ENCODE results near the gene ABCF1.

Gene ABCF1

DNA sequence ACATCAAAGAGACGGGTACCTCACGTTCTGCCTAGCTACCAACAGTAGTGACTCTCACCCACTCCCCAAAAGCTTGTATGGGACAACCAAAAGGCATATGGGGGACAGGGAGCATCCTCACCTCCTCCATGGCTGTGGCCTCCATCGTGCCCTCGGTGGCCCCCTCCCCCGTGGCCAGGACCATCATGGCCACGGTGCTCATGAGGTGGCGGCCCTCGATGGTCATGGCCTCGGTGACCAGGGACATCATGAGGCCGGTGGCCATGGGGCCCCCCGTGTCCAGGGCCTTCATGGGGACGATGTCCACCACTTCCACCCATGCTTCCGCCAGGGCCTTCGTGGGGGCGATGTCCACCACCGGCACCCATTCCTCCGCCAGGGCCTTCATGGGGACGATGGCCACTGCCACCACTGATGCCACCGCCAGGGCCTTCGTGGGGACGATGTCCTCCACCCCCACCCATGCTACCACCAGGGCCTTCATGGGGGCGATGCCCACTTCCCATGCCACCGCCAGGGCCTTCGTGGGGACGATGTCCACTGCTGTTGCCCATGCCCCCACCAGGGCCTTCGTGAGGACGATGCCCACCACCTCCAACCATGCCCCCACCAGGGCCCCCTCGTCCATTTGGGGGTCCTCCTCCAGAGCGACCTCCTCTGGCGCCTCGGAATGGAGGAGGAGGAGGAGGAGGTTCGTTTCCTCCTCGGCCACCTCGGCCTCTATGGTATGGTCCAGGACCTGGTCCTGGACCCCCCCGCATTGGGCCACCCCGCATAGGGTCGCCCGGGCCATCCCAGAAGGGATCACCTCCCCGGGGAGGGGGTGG lies 30.8 kb downstream of the ABCF1 start:
- no peak for DNase-seq

DNA sequence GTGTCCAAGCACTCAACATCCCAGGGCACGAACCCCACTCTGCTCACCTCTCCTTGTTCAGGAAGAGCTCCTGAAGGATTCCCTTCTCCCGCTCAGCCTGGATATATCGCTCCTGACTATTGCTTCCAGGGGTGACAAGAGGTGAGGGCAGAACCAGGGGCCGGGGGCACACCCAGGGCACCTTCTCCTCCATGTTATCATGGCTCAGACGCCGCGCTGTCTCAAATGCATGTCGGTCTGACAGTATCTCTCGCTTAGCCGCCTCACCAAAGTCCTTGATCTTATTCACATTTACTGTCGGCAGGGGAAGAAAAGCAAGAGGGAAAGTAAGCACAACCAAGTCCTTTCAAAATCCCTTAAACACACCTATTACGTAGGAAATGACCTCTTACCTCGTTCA lies 32.7 kb downstream of the ABCF1 start:
- DNase-seq = no peak

DNA sequence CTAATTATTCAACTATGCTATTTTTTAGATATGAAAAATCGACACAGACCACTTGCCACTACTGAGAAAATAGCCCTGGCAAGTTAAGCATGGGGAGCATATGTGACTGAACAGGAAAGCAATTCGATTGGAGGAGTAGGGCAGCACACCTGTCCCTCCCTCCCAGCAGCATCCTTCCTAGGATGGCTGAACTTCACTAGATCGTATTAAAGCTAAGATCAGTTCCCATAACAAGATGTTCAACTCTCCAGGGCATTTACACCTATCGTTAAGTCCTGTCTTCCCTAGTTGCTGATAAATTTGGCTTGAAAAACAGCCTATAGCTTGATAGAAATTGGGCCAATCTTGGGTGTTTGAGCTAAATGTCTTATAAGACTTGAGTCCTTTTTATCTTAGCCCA lies 38.8 kb downstream of the ABCF1 start:
- DNase-seq = no peak

DNA sequence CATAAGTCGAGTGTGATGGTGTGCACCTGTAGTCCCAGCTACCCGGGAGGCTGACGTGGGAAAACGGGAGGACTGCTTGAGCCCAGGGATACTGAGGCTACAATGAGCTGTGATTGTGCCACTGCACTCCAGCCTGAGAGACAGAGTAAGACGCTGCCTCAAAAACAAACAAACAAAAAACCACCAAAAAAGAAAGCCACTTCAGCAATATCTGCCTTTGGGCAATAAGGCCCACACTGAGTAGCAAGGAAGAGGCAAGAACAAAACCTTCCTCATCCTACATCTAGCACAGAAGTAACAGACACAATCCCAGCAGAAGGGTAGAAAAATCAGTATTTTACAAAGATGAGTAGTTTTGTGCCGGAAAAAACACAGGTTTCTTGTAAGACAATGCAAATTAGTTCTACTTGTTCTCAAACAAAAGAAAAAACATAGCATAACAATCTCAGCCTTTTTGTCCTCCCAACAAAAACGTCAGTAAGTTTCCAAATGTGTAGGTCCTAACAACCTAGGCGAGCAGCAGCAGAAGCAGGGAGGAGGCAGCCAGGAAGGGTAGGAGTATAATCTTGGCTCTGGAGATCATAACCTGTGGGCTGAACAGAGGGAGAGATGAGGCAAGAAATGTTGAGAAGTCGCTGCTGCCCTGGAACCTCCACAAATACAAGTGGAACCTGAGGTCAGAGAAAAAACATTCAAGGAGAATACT lies 40.1 kb downstream of the ABCF1 start:
- DNase-seq = no peak

DNA sequence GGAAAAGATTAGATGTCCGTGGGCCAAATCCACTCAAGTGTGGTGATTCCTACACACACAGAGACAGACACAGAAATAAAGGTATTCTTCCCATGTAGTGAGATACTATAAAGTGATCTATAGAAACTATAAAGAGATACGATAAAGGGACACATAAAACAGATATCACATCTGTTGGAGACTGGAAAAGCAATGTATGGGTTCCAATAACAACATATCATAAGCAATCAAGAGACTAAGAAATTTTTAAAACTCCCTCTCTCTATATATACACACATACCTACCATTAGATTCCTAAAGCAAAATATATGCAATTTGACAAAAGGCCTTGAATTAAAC lies 40.6 kb downstream of the ABCF1 start:
- no peak for DNase-seq

DNA sequence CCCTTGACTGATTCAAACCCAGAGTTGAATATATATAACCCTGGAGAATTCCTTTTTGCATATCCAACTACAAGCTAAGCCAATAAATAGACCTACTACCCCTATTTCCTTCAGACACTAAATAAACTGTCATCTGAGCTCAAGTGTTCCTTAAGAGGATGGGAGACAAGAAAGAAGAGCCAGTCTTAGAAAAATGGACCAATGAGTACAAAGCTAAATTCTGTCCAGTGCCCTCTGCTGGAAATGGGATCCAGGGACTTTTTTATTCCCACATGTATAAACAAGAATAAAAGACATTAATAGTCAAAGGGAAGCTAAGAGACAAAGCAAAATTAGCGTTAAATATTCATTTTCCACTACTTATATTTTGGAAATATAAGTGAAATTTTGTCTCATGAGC lies 41.0 kb downstream of the ABCF1 start:
- peak; percentile 42 for DNase-seq

DNA sequence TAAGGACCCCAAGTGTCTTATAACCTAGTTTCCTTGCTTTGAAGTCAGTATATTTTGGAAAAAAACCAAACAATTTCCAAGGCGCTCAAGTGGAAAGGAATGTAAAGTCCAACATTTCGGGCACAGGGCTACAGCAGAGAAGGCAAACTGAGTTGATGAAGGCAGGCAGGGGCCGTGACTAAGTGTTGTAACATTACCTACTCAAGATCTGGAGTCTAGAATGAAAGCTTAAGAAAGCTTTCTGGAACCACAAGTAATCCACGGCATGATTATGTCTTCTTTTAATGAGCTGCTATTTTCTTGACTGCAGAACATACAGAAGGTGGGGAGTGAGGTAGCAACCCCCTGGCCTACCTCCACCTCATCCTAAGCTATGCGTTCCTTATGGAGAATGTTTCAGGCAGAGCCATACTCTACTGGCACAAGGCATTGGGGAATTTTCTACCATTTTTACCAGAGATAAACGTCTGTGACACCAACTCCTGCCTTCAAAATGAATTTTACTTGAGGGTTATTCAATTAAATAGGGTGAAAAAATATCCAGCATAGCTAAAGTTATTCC lies 41.5 kb downstream of the ABCF1 start:
- DNase-seq = peak; percentile 61

DNA sequence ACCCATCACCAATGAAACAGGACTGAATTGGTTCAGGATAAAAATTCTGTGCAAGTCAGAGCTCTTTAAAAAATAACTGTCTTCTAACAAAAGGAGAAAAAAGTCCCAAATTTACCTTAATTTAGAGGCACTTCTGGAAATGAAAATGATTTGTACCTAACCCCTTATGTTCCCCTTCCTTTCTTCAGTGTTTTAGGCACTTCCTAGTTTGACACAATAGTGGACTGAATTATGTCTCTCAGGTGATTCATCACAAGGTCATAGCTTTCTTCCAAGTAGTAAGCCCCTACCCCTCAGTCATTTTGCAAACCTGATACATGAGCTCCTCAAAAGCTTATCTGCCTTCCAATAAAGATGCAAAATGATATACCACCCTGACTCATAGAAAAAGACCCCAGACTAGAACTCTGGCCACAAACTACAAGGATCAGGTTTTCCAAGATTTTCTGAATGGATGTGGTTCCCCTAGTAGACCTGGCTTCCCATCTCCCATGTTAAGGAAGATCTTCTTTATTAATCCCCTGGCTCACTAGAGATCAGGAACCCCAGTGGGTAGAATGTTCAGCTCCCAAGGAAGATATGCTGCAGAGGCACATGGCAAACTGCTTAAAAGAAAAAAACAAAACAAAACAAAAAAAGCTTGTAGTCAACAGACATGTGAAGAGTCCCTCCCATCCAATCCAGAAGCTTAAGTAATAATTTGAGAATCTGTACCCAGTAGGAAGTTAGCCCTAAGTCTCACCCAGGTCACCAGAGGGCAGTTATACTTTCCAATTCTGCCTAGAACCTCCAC lies 42.2 kb downstream of the ABCF1 start:
- peak; percentile 34 for DNase-seq

DNA sequence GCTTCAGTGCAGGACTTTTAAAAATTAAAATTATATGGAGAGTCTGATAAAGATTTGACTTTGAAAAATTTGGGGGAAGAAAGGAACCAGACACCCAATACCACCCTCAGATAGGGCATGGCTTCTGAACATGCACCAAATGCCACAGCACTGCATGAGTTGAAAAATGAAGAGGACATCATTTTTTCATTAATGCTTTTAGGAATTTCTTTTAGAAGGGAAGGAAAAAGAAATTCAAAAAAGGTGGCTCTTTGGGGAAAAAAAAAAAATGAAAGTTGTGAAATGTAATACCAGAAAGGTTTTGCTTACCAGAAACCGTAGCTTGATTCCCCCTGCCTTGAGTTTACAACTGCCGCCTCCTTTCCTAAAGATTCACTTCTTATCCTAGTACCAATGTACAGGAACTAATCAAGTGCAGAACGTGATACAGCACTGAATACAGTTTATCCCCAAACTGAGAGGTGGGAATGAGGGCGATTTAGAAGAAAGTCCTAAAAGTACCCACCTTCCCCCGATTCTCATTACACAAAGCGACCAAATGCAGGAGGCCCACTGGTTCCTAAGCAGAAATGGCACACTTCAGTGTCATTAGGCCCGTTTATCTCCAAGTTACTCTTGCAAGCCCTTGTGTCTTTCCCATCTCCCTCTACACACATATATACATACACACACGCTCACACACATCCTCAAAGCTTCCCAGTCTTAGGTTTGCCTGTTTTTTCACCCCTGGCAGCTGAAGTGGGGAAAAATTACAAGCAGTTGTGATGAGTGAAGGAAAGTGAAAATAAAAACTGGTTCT lies 43.0 kb downstream of the ABCF1 start:
- no peak for DNase-seq

DNA sequence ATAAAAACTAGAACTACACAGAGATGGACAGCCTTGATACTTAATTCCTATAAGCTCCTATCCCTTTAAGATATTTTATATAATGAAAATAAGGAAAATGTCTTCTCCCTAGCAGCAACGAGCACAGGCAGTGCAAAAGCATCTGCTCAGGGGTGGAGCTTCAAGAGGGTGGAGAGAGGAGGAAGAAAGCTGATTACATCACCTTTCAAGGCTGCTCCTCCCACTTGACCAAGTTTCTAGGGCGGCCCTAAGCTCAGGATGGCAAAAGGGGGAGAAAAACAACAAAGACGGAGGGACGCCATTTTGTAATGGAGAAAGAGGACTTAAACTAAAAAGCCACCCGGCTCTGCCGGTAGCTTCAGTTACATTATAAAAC lies 43.6 kb downstream of the ABCF1 start:
- DNase-seq = peak; percentile 98

DNA sequence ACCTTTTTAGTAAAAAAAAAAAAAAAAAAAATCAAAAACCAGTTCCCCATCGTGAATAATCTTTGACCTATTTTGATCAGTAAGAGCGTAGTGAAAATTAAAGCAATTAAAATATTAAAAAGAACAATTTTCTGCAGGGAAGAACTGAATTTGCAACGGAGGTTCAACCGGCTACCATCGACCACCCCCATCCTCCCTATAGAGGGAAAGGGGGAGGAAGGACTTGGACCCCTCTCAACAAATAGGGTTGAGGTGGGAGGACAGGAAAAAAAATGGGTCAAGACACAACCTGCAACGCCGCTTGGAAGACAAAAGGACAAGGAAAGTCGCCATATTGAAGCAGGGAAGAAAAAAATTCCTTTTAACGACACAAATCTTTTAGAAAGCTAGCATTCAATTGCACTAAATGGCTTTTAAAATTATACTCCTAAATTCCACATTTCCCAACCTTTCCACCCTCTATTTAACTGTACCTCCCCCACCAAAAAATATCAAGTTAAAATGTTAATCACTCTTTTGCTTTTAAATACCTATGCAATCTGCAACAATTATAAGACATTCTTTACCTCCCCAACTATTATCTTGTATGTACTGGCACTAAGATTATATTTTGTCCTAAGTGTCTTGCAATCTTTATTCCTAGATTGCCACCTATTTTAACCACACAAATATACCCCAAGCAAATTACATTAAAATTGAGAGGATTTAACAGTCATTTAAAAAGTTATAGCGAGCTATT lies 44.1 kb downstream of the ABCF1 start:
- DNase-seq = peak; percentile 93

DNA sequence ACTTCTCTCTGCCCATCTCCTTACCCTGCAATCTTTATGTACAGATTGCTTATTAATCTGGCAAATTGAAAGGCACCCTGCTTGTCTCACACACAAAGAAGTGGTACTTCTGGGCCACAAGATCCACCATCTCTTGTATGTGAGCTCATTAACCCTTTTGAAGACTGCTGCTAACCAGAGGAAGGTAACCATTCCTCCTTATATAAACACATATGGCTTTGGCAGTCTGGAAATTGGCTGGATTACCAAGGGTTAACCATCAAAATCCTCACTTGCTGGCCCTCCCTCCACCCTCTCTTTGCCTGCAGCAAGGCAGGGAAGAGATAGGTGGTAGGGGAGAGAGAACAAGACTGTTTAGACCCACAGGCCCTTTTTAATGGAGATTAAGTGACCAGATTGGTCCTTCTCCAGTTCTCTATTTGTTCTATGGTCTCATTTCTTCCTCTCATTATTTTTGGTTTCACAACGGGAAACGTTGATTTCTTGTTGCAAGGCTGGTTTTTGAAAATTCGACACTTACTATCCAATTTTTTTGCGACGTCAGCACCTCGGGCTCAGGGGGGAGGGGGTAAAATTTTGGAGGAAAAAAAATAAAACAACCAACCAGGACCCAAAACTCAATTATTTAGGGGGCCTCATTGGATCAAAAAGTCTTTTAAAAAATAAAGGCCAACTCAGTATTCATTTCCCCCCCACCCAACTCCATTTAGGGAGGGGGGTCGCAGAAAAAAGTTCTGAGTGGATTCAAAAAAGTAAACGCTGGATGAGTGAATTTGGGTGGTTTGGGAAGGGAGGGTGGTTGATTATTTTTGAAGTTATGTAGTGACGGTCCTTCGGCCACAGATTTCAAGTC lies 44.9 kb downstream of the ABCF1 start:
- DNase-seq = peak; percentile 45

DNA sequence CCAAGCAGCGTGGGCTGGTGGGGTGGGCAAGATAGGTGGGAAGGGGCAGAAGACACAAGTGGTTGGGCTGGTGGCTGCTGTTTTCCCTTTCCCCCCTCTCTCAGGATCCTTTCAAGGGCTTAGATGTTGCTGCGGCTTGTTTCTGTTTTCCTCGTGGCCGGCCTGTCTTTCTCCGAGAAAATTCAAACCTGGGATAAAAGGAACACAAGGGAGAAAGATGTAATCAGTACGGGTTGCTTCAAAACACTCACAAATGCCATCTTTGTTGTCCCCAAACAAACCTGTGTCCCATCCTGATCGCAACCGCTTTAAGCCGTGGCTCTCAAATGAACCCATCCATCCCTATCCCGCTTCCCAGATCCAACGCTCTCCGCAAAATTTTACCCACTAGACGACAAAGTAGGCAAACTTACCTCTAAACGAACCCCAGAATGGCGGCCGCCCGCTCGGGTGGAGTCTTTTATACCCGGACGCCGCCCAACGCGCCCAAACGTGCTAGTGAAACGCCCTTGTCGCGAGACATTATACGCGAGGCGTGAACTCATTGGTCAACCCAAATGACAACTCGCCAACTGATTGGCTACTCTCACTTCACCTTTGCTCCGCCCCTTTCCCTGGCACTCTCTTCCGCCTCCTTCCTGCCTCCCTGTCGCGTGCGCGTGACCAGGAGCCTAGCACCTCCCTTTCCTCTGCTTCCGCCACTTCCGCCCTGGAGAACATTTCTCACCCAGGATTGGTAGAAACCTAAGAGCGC lies 45.7 kb downstream of the ABCF1 start, which contains the start of gene PPP1R10:
Gene PPP1R10 (minus strand): TSS at position 433 of the 754 bp plus-strand sequence. CDS start 7,299 bp downstream, outside the sequence.
- peak; percentile 100 for DNase-seq

DNA sequence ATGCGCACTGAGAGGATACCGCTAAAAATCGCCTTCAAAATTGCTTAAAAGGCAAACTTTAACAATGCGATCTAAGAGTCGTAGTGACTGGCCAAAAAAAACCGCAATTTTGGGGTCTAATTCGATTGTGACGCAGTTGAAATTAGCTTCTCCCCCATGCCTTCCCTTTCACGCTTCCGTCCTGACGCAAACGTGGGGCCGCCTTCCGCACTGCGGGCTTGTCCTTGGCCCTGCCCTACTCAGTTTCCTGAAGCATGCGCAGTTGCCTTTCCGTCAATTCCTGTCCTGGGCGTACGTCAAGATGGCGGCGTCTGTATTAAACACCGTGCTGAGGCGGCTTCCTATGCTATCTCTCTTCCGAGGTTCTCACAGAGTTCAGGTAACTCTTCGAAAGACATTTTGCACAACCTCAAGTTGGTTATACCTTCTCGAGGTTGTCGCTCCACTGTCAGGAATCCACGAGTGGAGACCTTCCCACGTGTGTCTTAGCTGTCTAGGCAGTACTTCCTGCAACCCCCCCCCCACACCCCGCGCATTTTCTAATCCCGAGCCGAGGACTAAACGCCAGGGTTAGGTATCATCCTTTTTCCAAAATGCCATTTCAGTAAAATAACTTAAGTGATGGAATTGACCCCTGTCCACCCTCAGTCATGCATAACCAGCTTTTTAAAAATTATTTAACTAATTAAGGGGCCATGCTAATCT lies 46.5 kb downstream of the ABCF1 start, which contains the start of gene MRPS18B:
Gene MRPS18B (plus strand): TSS at position 276 of the 705 bp plus-strand sequence. CDS start 26 bp downstream, at position 302.
- peak; percentile 98 for DNase-seq

DNA sequence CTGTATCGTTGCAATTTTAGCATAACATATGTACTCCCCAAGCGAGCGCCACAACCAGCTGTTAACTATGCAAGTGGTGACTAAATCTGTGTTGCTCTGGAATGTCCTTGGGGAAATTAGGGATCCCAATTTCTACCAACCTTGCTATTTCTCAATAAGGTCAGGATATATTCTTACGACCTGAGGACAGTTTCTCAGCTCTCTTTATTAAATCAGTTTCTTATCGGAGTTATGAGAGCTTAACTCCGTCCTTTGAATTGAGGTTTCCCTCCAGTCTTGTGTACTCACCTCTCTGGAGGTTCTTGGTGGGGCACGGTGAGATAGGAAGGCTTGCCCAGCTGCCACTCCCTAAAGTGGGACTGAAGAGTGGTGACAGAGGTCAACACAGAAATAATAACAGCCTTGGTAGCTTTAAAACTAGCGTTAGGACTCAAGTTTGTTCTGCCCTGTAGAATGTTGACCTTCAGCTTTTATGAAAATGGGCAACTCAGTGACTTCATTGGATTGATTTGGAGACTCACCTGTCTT lies 47.1 kb downstream of the ABCF1 start:
- DNase-seq = no peak

DNA sequence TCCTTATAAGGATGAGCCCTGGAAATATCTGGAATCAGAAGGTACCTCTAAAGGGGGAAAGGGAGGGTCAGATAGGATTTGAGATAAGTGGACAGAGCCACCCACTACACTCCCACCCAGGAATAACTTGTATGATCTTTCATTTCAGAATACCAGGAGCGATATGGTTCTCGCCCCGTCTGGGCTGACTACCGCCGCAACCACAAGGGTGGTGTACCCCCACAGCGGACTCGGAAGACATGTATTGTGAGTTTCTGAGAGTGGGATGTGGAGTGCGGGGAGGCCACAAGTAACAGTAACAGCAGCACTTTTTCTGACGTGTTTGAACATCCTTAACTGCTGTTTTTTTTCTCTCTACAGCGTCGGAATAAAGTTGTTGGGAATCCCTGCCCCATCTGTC lies 48.3 kb downstream of the ABCF1 start:
- no peak for DNase-seq

DNA sequence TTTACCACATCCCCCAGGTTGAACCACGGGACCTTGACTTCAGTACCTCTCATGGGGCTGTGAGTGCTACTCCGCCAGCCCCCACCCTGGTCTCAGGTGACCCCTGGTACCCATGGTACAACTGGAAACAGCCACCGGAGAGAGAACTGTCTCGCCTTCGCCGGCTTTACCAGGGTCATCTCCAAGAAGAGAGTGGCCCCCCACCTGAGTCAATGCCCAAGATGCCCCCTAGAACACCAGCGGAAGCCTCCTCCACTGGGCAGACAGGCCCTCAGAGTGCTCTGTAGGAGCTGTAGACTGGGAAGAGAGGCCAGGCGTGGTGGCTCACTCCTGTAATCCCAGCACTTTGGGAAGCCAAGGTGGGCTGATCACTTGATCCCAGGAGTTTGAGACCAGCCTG lies 54.3 kb downstream of the ABCF1 start:
- DNase-seq = no peak

DNA sequence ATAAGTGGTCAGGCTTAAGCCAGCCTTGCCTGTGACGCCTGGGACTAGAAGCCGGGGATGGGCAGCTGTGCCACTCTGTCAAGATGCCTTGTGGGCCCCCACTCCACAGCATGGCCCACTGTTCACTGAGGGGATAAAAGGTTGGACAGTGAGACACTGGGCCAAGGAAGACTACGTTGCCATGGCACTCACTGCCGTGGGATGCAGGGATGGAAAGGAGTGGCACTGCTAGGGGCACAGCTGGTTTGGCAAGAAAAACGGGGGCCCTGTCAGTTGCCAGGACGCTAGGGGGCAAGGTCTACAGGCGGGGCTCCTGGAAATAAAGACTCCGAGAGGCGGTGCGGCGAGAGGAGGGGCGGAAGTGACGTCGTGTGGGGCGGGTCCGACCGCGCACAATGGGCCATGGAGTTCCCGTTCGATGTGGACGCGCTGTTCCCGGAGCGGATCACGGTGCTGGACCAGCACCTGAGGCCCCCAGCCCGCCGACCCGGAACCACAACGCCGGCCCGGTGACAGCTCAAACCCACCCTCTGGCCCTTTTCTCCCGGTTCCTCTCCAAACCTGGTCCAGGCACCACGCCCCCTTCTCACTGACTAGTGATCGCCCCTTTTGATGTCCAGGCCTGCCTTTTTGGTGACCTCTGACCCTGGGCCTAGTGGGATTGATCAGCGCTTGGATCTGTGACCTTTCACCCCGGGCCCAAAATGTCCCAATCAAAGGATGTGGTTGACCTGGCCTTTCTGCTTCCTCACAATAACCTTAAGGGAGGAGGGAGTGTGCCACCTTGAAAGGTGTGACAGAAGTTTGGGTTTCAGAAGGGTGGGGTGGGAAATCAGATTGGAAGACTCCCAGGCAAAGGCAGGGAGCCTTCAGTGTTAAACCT lies 55.5 kb downstream of the ABCF1 start, which contains the start of gene ATAT1:
Gene ATAT1 (plus strand): TSS at position 391 of the 883 bp plus-strand sequence.
- peak; percentile 81 for DNase-seq

All from EL (cell line).